Kasumi-1 (cell line): ENCODE results near the gene ZC3H7B.
"Not testable (repeated sequence)": the region's sequence is repeated elsewhere in the genome, so short reads cannot be mapped to it uniquely, and the experiment has no call there.

Experiments
- DNase-seq, 2 experiments: peaks; one replicate each; lab custom pipeline; 2025; lab: John Stamatoyannopoulos, UW

ZC3H7B gene

DNA sequence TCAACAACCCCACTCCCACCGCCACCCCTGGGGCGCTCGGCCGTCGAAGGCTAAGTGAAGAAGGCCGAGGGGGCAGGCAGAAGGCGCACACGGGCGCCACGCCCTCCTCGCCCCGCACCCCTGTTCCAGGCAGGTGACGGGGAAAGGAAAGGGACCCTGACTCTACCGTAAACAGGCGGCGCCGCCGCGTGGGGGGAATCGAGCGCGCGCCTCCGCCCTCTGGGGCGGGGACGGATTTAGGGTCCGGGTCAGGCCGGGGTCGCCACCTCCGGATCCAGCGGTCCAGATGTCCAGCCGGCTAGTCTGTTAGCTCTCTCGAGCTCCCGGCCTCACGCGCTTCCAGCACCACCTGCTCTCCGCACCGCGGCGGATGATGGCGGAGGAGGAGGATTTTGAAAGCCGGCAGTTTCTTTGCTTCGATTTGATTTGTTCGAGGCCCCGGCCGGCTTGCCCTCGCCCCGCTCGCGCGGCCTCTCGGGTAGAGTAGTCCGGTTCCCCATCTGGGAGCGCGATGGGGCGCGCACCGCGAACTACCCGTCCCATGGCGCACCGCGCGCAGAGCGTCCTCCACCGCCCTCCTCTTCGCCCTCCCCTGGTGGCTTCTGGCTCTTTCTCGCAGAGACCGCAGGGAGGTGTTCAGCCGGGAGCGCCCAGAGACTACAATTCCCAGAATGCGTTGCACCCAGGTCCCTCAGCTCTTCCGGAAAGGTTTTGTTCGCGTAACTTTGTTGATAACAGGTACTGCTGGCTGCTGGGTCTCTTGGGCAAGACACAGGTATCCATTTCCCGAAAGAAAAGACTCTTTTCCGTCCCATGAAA, 15.3 kb upstream of the ZC3H7B start, which contains the start of gene RANGAP1:
Gene RANGAP1, minus strand, starts transcription at position 368 of the 819 bp plus-strand sequence. CDS start 5,143 bp downstream, outside the sequence.
- peak; percentile 99 to 100 for DNase-seq

DNA sequence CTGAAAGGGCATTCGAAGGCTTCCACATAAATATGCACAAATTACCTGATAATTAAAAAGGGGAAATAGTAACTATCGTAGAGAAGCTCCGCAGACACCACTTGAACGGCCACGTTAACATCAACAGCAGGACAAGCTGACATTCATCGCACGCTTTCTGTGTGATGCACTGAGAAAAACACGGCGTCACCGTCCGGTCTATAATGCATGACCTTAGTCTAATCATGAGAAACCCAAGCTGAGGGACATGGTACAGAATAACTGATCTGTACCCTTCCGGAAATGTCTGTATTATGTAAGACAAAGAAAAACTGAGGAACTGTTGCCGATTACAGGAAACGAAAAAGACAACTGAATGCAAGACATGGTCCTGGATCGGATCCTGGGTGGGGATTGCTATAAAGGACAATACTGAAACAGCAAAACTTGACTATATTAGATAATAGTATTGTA, 14.7 kb upstream of the ZC3H7B start:
- DNase-seq: peak; percentile 86 to 87

DNA sequence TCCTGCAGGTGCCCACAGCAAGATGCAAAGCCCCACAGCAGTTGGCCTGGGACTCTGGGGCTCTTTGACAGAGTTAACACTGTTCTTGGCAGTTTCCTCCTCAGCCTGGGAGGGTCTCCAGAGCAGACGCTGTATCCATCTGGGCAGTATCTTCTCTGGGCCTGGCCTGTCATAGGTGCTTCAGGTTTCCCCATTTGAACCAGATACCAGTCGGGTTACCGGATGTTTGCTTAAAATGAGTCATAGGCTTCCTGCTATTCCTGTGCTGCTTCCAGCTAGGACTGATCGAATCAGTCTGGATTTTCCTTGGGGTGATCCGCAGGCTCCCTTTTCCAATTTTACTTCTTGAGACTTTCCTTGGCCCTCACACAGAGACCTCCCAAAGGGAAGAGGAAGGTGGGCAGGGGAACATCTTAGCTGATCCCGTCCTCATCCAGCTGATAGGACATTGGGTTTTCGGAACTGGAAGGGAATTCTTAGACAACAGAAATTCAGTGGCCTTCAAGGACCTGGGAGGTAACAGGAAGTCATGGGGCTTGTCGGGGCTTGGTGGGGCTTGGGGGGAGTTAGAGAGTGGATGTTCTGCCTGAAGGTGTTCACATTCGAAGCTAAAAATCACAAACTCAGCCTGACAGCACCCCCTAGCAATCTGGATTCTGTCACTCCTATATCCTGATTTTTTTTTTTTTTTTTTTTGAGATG, 12.9 kb upstream of the ZC3H7B start:
- DNase-seq: no peak

DNA sequence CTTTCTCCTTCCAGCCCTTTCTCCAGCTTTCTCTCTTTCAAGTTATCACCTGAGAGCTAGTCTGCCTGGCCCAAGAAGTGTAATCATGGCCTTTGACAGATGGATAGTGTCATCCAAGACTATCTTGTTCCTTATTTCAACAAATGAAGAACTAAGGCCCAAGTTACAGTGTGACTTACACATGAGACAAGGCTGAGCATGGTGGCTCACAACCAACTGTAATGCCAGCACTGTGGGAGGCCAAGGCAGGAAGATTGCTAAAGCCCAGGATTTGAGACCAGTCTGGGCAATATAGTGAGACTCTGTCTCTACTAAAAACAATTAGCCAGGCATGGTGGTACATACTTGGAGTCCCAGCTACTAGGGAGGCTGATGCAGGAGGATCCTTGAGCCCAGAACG, 11.7 kb upstream of the ZC3H7B start:
- no peak for DNase-seq

GRCh38 chr22:41290262-41291221, 10.8 kb upstream of the ZC3H7B start:
- DNase-seq: no peak

- not testable (repeated sequence) for DNase-seq
These were observed 6.5 kb upstream of the ZC3H7B start for GRCh38 chr22:41294816-41295215.

GRCh38 chr22:41296826-41297667, 4.3 kb upstream of the ZC3H7B start:
- DNase-seq: no peak

GRCh38 chr22:41300661-41301060, 664 bp upstream of the ZC3H7B start:
- DNase-seq: no peak

- no peak for DNase-seq
These were observed 869 bp downstream of the ZC3H7B start for GRCh38 chr22:41302021-41302767.

- no peak for DNase-seq
These were observed 1.5 kb downstream of the ZC3H7B start for GRCh38 chr22:41302811-41303210.

DNA sequence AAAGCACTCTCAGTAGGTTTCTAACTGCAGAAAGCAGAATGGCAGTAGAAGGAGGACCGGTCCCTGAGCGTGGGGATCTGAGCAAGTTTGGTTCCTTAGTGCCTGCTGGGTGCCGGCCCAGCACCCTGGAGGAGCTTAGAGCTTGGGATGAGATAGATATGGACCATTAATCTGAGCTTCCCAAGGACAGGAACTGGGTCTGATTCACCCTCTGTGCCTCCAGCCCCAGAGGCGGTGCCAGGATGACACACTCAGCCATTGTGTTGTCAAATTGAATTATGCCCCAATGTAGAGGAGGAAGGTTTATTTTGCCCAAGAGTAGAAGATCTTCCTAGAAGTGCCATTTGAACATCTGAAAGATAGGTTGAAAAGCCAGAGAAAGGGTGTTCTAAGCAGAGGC, 4.3 kb downstream of the ZC3H7B start:
- DNase-seq: no peak

DNA sequence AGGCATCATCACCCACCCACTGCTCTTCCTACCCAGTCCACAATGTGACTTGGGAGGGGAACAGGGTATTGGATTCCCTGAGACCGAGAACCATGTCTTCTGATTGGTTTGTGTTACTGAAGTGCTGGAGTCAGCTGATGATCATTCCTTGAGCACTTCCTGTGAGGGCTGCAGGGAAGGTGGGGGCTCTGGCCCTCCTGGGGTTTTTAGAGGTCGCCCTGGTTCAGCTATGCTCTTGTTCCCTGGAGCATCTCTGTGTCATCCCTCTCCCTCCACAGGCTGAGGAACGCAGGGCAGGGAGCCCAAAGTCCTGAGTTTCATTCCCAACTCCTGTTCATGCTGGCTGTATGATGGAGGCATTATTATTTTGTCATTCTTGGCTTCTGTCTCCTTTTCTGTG, 6.7 kb downstream of the ZC3H7B start:
- DNase-seq: no peak

DNA sequence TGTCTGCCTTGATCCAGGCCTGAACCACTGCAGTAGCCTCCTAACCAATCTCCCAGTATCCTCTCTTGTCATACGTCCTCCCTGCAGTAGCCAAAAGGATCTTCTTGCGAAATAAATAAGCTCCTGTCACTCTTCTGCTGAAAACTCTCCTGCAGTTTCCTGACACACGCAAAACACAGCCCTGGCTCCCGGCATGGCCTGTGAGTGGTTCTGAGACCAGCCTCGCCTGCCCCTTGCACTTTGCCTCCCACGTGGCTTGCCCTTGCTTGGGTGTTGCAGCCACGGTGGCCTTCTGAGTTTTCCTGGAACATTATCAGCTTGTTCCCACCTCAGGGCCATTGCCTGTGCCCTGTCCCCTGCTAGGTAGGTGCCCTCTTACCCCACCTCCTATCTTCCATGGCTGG, 7.2 kb downstream of the ZC3H7B start:
- DNase-seq: peak; percentile 13 to 14

DNA sequence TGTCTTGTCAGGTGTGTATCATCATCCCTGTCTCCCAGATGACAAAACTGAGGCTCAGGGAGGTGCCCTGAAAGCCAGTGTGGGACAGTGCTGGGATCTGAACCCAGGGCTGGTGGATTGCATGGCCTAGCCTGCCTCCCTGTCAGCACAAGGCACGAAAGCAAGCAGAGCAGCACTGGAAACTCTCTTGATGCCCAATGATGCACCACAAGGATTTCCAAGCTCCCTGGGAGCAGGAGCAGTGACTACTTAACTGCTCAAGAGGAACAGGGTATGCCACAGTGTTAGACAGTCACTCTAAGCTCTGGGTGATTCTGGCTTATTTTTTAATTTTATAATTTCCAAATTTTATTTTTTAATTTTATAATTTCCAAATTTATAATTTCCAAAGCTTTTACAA, 9.0 kb downstream of the ZC3H7B start:
- DNase-seq: no peak

- DNase-seq: no peak
These were observed 10.2 kb downstream of the ZC3H7B start for GRCh38 chr22:41311487-41311886.

DNA sequence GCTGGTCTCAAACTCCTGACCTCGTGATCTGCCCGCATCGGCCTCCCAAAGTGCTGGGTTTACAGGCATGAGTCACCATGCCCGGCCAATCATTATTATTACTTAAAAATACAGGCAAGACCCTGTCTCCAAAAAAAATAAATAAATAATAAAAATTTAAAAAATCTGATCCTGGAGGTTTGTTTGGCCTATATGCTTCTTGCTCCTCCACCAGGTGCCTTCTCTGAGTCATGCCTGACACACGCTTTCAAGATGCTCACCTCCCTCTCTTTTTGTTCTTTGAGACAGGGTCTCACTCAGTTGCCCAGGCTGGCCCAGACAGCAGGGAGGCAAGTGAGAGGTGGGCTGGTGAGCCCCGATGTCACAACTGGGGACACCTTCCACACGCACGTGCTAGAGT, 13.5 kb downstream of the ZC3H7B start:
- DNase-seq: no peak

- DNase-seq: no peak
These were observed 14.3 kb downstream of the ZC3H7B start for GRCh38 chr22:41315586-41315985.

DNA sequence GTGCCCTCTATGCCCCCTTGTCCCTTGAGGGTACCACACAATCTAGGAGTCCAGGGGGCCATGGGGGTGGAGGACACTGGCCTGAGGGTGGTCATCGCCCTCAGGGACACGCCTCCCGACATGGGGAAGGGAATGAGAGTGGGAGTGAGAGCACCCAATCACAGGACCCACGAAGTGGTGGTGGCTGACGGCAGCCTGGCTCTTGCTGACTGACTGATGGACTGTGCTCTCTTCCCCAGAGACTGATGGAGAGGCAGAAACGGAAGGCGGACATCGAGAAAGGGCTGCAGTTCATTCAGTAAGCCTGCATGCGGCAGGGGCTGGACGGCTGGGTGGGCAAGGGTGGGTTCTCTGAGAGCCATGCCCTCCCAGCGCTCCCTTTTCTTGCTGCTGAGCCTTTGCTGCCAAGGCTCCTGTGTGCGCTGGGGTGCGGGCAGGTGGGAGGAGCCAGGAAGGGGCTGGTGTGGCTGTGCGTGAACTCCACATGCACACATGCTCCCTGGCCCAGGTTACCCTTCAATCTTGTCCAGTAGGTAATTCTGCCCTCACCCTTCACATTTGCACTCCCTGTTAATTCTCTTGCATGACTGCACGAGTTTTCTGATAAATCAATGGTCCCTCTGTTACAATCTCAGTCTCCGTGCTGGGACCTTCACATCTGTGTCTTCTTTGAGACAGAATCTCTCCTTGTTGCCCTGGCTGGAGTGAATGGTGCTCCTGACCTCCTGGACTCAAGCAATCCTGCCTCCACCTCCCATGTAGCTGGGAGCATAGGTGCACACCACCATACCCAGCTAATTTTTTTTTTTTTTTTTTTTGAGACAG, 19.3 kb downstream of the ZC3H7B start:
- no peak for DNase-seq

GRCh38 chr22:41324821-41325528, 23.6 kb downstream of the ZC3H7B start:
- no peak for DNase-seq
